H9 (cell line): Measurements from ENCODE around the gene ZAR1. TPM values are rescaled to one million over a fixed set of nuclear protein-coding genes. Genes with fewer than 3 reads are reported as not detected.

Experiments
- DNase-seq: peaks from one replicate; pipeline ENCODE4 v3.0.0-alpha.2; 2017
- H2AFZ ChIP-seq: one replicate; pipeline ENCODE4 v1.6.1; 2013; ENCODE audit warnings: mild to moderate bottlenecking, low read length, control low read depth, moderate library complexity
- H2AK5ac ChIP-seq: 2 replicates; pipeline ENCODE4 v1.6.1; 2013; ENCODE audit warnings: low read length, control low read depth, mixed read lengths; ENCODE audit not compliant: insufficient read length
- H2BK120ac ChIP-seq: one replicate; pipeline ENCODE4 v1.6.1; 2013; ENCODE audit warnings: low read depth, mild to moderate bottlenecking, low read length, control low read depth, inconsistent platforms; ENCODE audit not compliant: poor library complexity, severe bottlenecking
- H2BK12ac ChIP-seq: 2 replicates; pipeline ENCODE4 v1.6.1; 2013; ENCODE audit warnings: low read length, control low read depth, mixed read lengths, low read depth; ENCODE audit not compliant: insufficient read length
- H2BK15ac ChIP-seq: 2 replicates; pipeline ENCODE4 v1.6.1; 2013; ENCODE audit warnings: low read depth, low read length, control low read depth
- H2BK20ac ChIP-seq: one replicate; pipeline ENCODE4 v1.6.1; 2013; ENCODE audit warnings: low read depth, mild to moderate bottlenecking, low read length, control low read depth, inconsistent platforms; ENCODE audit not compliant: poor library complexity, severe bottlenecking
- H2BK5ac ChIP-seq: 2 replicates; pipeline ENCODE4 v1.6.1; 2013; ENCODE audit warnings: low read length, control low read depth, mixed read lengths; ENCODE audit not compliant: insufficient read length
- H3K14ac ChIP-seq: 2 replicates; pipeline ENCODE4 v1.6.1; 2013; ENCODE audit warnings: low read length, control low read depth; ENCODE audit not compliant: insufficient read depth
- H3K18ac ChIP-seq: 2 replicates; pipeline ENCODE4 v1.6.1; 2013; ENCODE audit warnings: low read depth, mild to moderate bottlenecking, mixed read lengths, low read length, control low read depth; ENCODE audit not compliant: insufficient read length
- H3K23ac ChIP-seq: 2 replicates; pipeline ENCODE4 v1.6.1; 2013; ENCODE audit warnings: low read length, control low read depth, mixed read lengths, low read depth; ENCODE audit not compliant: insufficient read length
- H3K23me2 ChIP-seq: 2 replicates; pipeline ENCODE4 v1.6.1; 2013; ENCODE audit warnings: low read depth, mild to moderate bottlenecking, mixed read lengths, low read length, control low read depth; ENCODE audit not compliant: insufficient read length, poor library complexity, severe bottlenecking
- H3K27ac ChIP-seq: 2 replicates; pipeline ENCODE4 v1.5.1; 2013; ENCODE audit warnings: low read length, control low read depth, mixed read lengths, low read depth; ENCODE audit not compliant: insufficient read length
- H3K27me3 ChIP-seq: 2 replicates; pipeline ENCODE4 v1.6.1; 2013; ENCODE audit warnings: low read length, control low read depth, inconsistent platforms; ENCODE audit not compliant: insufficient read depth
- H3K4ac ChIP-seq: 2 replicates; pipeline ENCODE4 v1.6.1; 2013; ENCODE audit warnings: low read depth, mild to moderate bottlenecking, control low read depth, inconsistent platforms, low read length, moderate library complexity
- H3K4me1 ChIP-seq: 2 replicates; pipeline ENCODE4 v1.6.1; 2013; ENCODE audit warnings: low read length, control low read depth, inconsistent platforms; ENCODE audit not compliant: insufficient read depth
- H3K4me2 ChIP-seq: 2 replicates; pipeline ENCODE4 v1.6.1; 2013; ENCODE audit warnings: low read length, control low read depth, mixed read lengths; ENCODE audit not compliant: insufficient read length, insufficient read depth
- H3K56ac ChIP-seq: 2 replicates; pipeline ENCODE4 v1.6.1; 2013; ENCODE audit warnings: low read depth, mild to moderate bottlenecking, mixed read lengths, low read length, control low read depth; ENCODE audit not compliant: insufficient read length
- H3K79me1 ChIP-seq: 2 replicates; pipeline ENCODE4 v1.6.1; 2013; ENCODE audit warnings: low read depth, mild to moderate bottlenecking, moderate library complexity, low read length, control low read depth, inconsistent platforms; ENCODE audit not compliant: insufficient read depth, poor library complexity, severe bottlenecking
- H3K79me2 ChIP-seq: 2 replicates; pipeline ENCODE4 v1.6.1; 2013; ENCODE audit warnings: low read length, control low read depth, inconsistent platforms; ENCODE audit not compliant: insufficient read depth
- H3K9ac ChIP-seq: 2 replicates; pipeline ENCODE4 v1.6.1; 2013; ENCODE audit warnings: low read length, control low read depth, mixed read lengths; ENCODE audit not compliant: insufficient read length; ENCODE audit errors: extremely low read depth
- H3K9me3 ChIP-seq: one replicate; pipeline ENCODE4 v1.6.1; 2013; ENCODE audit warnings: low read depth, low read length, inconsistent platforms; ENCODE audit not compliant: control insufficient read depth
- H3T11ph ChIP-seq: one replicate; pipeline ENCODE4 v1.6.1; 2013; ENCODE audit warnings: mild to moderate bottlenecking, low read length, control low read depth, inconsistent platforms
- H4K20me1 ChIP-seq: one replicate; pipeline ENCODE4 v1.6.1; 2013; ENCODE audit not compliant: control insufficient read depth, insufficient read length, insufficient read depth
- H4K5ac ChIP-seq: 2 replicates; pipeline ENCODE4 v1.6.1; 2013; ENCODE audit warnings: low read depth, mild to moderate bottlenecking, mixed read lengths, low read length, control low read depth; ENCODE audit not compliant: insufficient read length
- H4K8ac ChIP-seq: replicated peaks from 2 replicates; pipeline ENCODE4 v1.6.1; 2013; ENCODE audit warnings: low read length, control low read depth, mixed read lengths, low read depth; ENCODE audit not compliant: insufficient read length
- H4K91ac ChIP-seq: 2 replicates; pipeline ENCODE4 v1.6.1; 2013; ENCODE audit warnings: low read depth, mild to moderate bottlenecking, moderate library complexity, mixed read lengths, low read length, control low read depth; ENCODE audit not compliant: insufficient read length
- H3K27ac Mint-ChIP-seq, 3 experiments: 2 replicates in 2 of 3; 3 replicates in 1 of 3; pipeline ENCODE4 v1.8.0; 2020 to 2021; ENCODE audit warnings: mixed read lengths in 3 of 3, mild to moderate bottlenecking in 1 of 3, moderate library complexity in 1 of 3
- H3K27me3 Mint-ChIP-seq: 2 replicates; pipeline ENCODE4 v1.8.0; 2021; ENCODE audit warnings: low read depth, mild to moderate bottlenecking, moderate library complexity, mixed read lengths
- H3K36me3 Mint-ChIP-seq, 3 experiments: 2 replicates in 2 of 3; 3 replicates in 1 of 3; pipeline ENCODE4 v1.8.0; 2020 to 2021; ENCODE audit warnings: low read depth in 3 of 3, mixed read lengths in 3 of 3; ENCODE audit not compliant: insufficient read depth in 1 of 3
- H3K4me1 Mint-ChIP-seq, 2 experiments: 2 replicates each; pipeline ENCODE4 v1.8.0; 2020; ENCODE audit warnings: mixed read lengths in 2 of 2
- H3K4me3 Mint-ChIP-seq, 2 experiments: 2 replicates in 1 of 2; 3 replicates in 1 of 2; pipeline ENCODE4 v1.8.0; 2020 to 2021; ENCODE audit warnings: mild to moderate bottlenecking in 2 of 2, mixed read lengths in 2 of 2, moderate library complexity in 1 of 2
- H3K9me3 Mint-ChIP-seq, 2 experiments: 2 replicates in 1 of 2; 3 replicates in 1 of 2; pipeline ENCODE4 v1.8.0; 2020; ENCODE audit warnings: mild to moderate bottlenecking in 2 of 2, mixed read lengths in 2 of 2, moderate library complexity in 1 of 2
- CTCF ChIP-seq: fragments of 200-600 bp; sonication (generic); conservative IDR thresholded peaks from 3 replicates; pipeline ENCODE4 v1.8.0; 2021; ENCODE audit warnings: antibody characterized with exemption, mild to moderate bottlenecking
- total RNA-seq: library from RNA; stranded (reverse); gene quantifications from 2 replicates; pipeline ENCODE4 v1.2.1, GENCODE V29; 2021

The ZAR1 gene
- total RNA-seq, 1 experiment from 2014 or later, result 0.61 TPM

GRCh38 chr4:48461000-48461399 is 29.1 kb upstream of the ZAR1 start:
- Histone ChIP-seq H3K23me2 (peaks cover 3% of the 10 kb centered on the region), H3K79me2 (no peaks in the 10 kb centered on the region), H3K9me3 (no peaks in the 10 kb centered on the region), H3K18ac (no peak overlapping the region), H4K20me1 (no peaks in the 10 kb centered on the region), H3K4me1 (no peaks in the 10 kb centered on the region), H3K4ac (no peak overlapping the region), H4K8ac (no peak overlapping the region), H4K5ac (no peak overlapping the region), H3K56ac (no peak overlapping the region), H3K27ac (no peak overlapping the region), H3K79me1 (no peaks in the 10 kb centered on the region), H2BK12ac (no peak overlapping the region), H2BK120ac (no peak overlapping the region), H2AFZ (no peak overlapping the region), H2BK20ac (no peak overlapping the region), H3K14ac (no peak overlapping the region), H2BK15ac (no peak overlapping the region), H3K4me2 (no peak overlapping the region), H3K27me3 (no peaks in the 10 kb centered on the region), H3K9ac (no peak overlapping the region), H4K91ac (no peak overlapping the region), H3K23ac (no peak overlapping the region), H2BK5ac (peak overlapping the region; percentile 3), H2AK5ac (no peak overlapping the region), H3T11ph (no peak overlapping the region)
- Mint-ChIP-seq H3K36me3 (no peaks in the 10 kb centered on the region), H3K27me3 (no peaks in the 10 kb centered on the region; the same call in 1 of the 2 replicates), H3K4me1 (no peaks in the 10 kb centered on the region), H3K9me3 (no peaks in the 10 kb centered on the region), H3K27ac (no peak overlapping the region), H3K4me3 (no peak overlapping the region)
- no peak for DNase-seq
- TF ChIP-seq CTCF, result no peak
